Body of pancreas (tissue), 4 donors: Measurements from ENCODE around the gene LY6G6F.

Source experiments
- CTCF ChIP-seq, 7 experiments: fragments of 450-650 bp in 4 of 7; fragments of 200-600 bp in 3 of 7; sonication (generic) in 3 of 7; IDR thresholded peaks; one replicate each; pipeline ENCODE4 v1.5.1; 2016 to 2019; ENCODE audit warnings: antibody characterized with exemption in 7 of 7
- POLR2A ChIP-seq, 3 donors: fragments of 450-650 bp; IDR thresholded peaks; one replicate each; pipeline ENCODE4 v1.6.1; 2016; ENCODE audit warnings: antibody characterized with exemption in 3 of 3, mild to moderate bottlenecking in 2 of 3

- no peak for TF ChIP-seq CTCF (IDR thresholded peaks at IDR 0.05)
- TF ChIP-seq POLR2A (IDR thresholded peaks at IDR 0.05) = no peak
Measured at GRCh38 chr6:31683591-31683990, 23.1 kb upstream of the LY6G6F start.
